Measurements from ENCODE around the gene SLC29A1.
A peak's percentile ranks its signal among the peaks of the same experiment; 100 is the strongest.
"Not testable (repeated sequence)": the region's sequence is repeated elsewhere in the genome, so short reads cannot be mapped to it uniquely, and the experiment has no call there.

Gene SLC29A1

GRCh38 chr6:44223319-44224028, at the start of gene SLC29A1:
TSS of gene SLC29A1 (plus strand) at chr6:44223595. CDS start at chr6:44227314, 3,719 bp downstream.
- peak; percentile 78 for DNase-seq

- DNase-seq, result no peak
Observed at GRCh38 chr6:44176130-44176761, 47.1 kb upstream of the SLC29A1 start.

GRCh38 chr6:44176762-44177509, 46.5 kb upstream of the SLC29A1 start:
- DNase-seq, result no peak

DNA sequence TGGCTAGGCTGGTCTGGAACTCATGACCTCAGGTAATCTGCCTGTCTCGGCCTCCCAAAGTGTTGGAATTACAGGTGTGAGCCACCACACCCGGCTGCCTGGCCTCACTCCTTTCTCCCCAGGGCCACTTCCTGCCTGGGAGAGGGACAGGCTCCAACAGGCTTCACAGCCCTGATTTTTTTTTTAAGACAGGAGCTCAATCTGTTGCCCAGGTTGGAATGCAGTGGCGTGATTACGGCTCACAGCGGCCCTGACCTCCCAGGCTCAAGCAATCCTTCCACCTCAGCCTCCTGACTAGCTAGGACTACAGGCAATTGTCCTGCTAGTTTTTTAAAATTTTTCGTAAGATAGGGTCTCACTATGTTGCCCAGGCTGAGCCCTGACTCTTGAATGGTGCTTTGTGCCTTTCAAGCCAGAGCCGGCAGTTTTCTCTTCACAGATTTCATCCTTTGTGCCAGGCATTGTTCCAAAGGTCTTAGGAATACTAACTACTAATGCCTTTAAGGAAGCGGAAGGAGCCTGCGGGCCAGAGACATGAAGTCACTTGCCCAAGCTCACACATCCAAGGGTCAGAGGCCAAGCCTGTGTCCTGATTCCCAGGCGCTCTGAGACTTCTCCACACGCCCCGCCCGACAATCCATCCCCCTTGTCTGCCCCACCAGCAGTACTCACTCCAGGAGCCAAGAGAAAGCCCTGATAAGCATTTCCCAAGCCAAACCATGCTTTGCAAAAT, 45.5 kb upstream of the SLC29A1 start:
- peak; percentile 87 for DNase-seq

- no peak for DNase-seq
Observed at GRCh38 chr6:44178424-44179071, 44.8 kb upstream of the SLC29A1 start.

- DNase-seq, result peak; percentile 26
Observed at GRCh38 chr6:44179072-44179536, 44.3 kb upstream of the SLC29A1 start.

- DNase-seq, result no peak
Observed at GRCh38 chr6:44179648-44180047, 43.7 kb upstream of the SLC29A1 start.

DNA sequence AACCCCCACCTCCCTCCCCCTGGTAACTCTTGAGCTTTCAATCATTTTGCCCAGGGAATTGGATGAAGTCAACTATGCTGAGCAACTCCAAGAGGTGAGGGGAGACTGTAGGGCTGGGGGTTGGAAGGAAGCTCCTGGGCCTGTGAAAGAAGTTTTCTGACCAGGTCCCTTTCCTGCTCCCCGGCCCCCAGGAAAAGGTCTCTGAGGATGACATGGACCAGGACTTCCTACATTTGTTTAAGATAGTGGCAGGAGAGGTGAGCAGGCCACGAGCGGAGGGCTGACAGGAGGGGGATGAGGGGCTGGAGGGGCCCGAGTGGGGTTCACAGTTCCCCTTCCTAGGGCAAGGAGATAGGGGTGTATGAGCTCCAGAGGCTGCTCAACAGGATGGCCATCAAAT, 43.0 kb upstream of the SLC29A1 start:
- no peak for DNase-seq

DNA sequence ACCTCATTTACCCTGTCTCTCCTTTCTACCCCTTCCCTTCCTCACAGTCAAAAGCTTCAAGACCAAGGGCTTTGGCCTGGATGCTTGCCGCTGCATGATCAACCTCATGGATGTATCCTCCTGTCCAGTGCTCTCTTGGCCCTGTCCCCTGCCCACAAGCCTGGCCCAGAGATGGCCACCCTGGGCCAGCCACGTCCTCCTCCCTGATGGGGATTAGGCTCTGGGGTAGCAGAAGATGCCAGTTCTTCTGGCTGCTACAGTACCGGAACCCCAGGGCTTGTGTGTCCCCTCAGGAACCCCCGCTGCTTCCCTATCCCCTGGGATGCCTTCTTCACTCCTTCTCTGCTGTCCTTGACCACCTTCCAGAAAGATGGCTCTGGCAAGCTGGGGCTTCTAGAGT, 42.5 kb upstream of the SLC29A1 start:
- no peak for DNase-seq

- not testable (repeated sequence) for DNase-seq
Observed at GRCh38 chr6:44181784-44182183, 41.6 kb upstream of the SLC29A1 start.

- DNase-seq, result no peak
Observed at GRCh38 chr6:44182911-44183390, 40.4 kb upstream of the SLC29A1 start.

- DNase-seq, result no peak
Observed at GRCh38 chr6:44183783-44184182, 39.6 kb upstream of the SLC29A1 start.

GRCh38 chr6:44185356-44185755, 38.0 kb upstream of the SLC29A1 start:
- not testable (repeated sequence) for DNase-seq

GRCh38 chr6:44185953-44186634, 37.3 kb upstream of the SLC29A1 start:
- DNase-seq, result no peak

DNA sequence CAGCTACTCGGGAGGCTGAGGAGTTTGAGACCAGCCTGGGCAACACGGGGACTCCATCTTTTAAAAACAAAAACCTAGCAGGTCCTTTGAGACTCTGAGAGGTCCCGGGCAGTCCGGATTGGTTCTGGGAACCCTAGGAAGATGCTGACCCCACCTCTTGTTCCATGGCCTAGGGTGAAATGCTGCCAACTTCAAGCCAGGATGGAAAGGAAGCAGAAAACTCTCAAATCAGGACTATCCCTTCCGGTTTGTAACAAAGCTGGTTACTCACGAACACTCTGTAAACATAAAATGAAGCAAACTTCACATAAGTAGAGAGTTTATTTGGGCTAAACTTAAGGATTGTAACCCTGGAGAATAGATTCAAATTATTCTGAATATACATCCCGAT, 36.8 kb upstream of the SLC29A1 start:
- no peak for DNase-seq

DNA sequence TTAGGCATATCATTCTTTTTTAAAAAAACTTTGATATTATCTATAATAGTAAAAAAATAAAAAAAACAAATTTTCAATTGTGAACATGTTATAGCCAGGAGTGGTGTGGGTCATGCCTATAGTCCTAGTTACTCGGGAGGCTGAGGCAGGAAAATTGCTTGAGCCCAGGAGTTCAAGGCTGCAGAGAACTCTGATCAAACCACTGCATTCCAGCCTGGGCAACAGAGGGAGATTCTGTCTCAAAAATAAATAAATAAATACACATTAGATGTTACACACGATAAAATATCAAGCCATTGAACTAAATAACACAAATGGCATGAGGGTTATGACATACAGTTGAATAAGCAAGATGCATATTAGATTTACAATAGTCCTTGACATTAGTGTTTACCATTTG, 34.6 kb upstream of the SLC29A1 start:
- no peak for DNase-seq

DNA sequence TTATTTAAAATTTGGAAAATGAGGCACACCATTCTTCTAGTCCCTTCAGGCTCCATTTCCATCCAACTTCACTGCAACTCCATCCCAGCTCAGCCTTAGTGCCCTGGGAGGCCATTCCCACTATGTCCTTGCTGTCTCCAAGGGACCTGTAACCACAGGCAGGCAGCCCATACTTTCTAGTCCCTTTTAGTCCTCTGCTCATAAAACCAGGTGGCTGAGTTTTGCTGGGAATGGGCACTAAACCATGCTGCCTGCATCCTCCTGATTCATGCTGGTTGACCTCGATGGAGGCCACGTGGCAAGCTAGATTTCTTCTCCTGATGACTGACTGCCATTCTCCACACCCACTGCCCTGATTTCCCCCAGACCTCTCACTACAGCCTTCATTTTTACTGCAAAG, 34.1 kb upstream of the SLC29A1 start:
- DNase-seq, result no peak

DNA sequence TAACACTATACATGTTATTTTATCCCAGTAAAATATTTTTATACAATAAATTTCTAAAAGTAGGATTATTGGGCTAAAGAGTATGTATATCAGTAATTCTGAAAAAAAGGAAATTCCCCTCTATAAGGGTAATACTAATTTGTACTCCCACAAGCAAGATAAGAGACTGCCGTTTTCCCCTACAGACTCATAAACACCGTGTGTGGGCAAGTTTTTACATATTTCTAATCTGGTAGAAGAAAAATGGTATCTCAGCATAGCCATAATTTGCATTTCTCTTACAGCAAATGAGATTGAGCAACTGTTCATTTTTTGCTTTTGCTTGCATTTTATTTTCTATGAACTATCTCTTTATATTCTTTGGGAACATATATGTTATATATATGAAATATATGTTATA, 32.7 kb upstream of the SLC29A1 start:
- no peak for DNase-seq

GRCh38 chr6:44192428-44193041, 30.9 kb upstream of the SLC29A1 start:
- peak; percentile 30 for DNase-seq

DNA sequence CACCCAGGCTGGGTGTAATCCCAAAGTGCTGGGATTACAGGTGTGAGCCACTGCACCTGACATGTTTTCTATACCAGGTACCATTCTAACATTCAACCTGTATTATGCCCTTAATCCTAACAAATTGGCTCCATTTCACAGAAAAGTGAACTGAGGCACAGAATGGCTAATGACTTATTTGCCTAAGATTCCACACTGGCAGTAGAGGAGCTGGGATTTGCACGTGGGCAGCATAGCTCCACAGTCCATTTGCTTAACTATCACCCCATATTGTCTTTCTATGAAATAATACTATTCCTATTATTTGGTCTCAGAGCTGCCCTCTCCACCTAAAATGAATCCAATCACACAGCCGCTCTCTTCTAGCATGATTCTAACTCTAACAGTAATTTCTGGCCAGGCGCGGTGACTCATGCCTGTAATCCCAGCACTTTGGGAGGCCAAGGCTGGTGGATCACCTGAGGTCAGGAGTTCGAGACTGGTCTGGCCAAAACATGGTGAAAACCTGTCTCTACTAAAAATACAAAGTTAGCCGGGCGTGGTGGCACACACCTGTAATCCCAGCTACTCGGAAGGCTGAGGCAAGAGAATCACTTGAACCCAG, 30.0 kb upstream of the SLC29A1 start:
- no peak for DNase-seq

DNA sequence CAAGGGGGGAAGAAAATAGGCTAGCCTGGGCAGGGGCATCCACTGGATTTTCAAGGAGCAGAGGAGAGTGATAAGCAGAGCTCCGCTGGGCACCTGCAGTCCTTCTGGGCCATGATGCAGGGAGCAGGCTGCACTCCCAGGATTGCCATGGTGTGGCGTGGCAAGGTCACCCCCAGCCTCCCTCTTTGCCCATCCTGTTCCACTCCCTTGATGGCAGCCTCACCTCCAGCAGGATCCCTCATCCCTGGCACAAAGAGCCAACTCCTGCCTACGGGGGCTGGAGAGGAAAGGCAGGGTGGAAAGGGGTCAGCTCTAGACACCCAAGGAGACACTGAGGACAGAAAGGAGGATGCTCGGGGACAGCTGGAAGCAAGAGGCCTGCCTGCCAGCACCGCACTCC, 29.1 kb upstream of the SLC29A1 start:
- no peak for DNase-seq
